Testis (tissue), 2 donors: ENCODE results near the gene SHC1.

Experiments
- CTCF ChIP-seq, 3 experiments: fragments of 450-650 bp in 2 of 3; fragments of 200-600 bp in 1 of 3; sonication (generic) in 1 of 3; IDR thresholded peaks; one replicate each; pipeline ENCODE4 v1.5.1; 2016 to 2019; ENCODE audit warnings: antibody characterized with exemption in 3 of 3, mild to moderate bottlenecking in 2 of 3, moderate library complexity in 1 of 3
- POLR2A ChIP-seq: fragments of 450-650 bp; IDR thresholded peaks from one replicate; pipeline ENCODE4 v1.6.1; 2017; ENCODE audit warnings: antibody characterized with exemption, mild to moderate bottlenecking, moderate library complexity

DNA sequence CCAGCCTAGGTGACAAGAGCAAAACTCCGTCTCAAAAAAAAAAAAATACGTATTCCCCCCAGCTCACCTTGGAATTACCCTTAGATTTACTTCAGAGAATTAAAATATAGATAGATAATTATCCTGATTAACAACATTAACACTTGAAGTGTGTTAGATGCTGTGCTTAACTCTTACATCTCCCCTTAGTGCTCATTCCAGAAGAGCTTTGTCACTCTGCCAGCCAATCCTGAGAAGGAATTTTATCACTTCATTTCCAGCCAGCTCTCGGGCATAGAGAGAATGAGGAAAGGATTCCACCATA, 1.6 kb upstream of the SHC1 start:
- TF ChIP-seq CTCF (IDR thresholded peaks at IDR 0.05): no peak
- no peak for TF ChIP-seq POLR2A
